Activated T-cell treated with anti-CD3 and anti-CD28 coated beads, Interleukin-2, amount 50 U/mL, for 48 hours (primary cell): Measurements from ENCODE around the gene TAC3.
"Not testable (repeated sequence)": the region's sequence is repeated elsewhere in the genome, so short reads cannot be mapped to it uniquely, and the experiment has no call there.

ENCODE experiments used
- DNase-seq, 2 experiments: peaks; one replicate each; pipeline ENCODE4 v3.0.0-alpha.2; 2020

TAC3 gene

GRCh38 chr12:56980941-56981530, 35.3 kb downstream of the TAC3 start:
- DNase-seq: no peak

DNA sequence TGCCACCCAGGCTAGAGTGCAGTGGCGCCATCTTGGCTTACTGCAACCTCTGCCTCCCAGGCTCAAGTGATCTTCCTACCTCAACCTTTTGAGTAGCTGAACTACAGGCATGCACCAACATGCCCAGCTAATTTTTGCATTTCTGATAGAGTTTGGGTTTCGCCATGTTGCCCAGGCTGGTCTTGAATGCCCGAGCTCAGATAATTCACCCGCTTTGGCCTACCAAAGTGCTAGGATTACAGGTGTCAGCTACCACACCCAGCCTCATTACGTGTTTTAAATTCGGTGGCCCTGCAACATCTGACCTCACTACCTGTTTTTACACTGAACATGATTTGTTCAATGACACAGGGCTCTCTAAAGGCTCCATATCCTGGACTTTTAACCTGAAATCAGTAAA, 36.1 kb downstream of the TAC3 start:
- no peak for DNase-seq

DNA sequence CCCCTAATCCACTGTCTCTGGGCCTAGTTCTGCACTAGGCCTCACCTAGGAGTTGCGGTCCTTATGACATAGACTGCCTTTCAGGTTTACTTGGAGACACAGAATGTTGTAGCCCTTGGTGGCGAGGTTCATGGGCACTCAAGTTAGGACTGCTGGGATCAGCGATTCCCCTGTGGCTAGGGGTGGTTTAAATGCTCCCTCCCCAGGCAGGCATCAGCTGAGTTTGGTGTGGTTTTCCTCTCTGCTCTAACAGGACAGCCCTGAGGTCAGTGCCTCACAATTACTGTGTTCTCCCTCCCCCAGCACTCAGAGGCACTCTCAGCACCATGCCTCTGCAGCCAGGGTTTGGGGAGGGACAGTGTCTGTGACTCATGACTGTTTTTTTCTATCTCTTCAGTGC, 36.7 kb downstream of the TAC3 start:
- DNase-seq: no peak

DNA sequence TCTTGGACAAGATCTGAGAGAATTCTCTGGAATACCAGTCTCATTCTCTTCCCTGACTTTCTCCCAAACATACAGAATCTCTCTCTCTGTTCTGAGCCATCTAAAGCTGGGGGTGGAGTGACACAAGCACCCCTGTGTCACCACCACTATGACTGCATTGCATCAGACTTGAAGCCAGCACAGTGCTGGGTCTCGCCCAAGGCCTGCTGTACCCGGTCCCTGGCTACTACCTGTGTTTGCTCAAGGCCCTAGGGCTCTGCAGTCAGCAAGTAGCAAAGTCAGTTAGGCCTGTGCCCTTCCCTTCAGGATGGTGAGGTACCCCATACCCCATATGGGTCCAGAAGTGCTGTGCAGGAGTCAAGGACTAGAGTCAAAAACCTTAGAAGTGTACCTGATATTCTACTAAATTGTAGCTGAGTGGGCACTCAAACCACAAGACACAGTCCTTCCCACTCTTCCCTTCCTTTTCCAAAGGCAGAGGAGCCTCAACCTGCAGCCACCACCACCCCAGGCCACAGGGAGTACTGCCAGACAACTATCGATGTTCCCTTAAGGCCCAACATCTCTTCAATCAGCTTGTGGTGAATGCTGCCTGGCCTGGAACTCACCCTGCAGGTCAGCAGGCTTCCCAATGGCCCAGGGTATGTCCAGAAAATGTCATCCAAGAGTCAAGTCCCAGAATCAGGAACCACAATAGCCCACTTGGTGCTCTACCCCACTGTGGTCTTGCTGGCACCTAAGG, 37.8 kb downstream of the TAC3 start:
- no peak for DNase-seq

DNA sequence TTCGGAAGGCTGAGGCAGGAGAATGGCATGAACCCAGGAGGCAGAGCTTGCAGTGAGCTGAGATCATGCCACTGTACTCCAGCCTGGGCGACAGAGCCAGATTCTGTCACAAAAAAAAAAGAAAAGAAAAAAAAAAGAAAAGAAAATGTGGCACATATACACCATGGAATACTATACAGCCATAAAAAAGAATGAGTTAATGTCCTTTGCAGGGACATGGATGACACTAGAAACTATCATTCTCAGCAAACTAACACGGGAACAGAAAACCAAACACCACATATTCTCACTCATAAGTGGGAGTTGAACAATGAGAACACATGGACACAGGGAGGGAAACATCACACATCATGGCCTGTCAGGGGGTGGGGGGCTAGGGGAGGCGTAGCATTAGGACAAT, 39.0 kb downstream of the TAC3 start:
- not testable (repeated sequence) for DNase-seq

DNA sequence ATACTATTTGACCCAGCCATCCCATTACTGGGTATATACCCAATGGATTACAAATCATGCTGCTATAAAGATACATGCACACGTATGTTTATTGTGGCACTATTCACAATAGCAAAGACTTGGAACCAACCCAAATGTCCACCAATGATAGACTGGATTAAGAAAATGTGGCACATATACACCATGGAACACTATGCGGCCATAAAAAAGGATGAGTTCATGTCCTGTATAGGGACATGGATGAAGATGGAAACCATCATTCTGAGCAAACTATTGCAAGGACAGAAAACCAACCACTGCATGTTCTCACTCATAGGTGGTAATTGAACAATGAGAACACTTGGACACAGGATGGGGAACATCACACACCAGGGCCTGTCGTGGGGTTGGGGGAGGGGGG, 42.1 kb downstream of the TAC3 start:
- not testable (repeated sequence) for DNase-seq

GRCh38 chr12:56968910-56969309, 47.4 kb downstream of the TAC3 start:
- DNase-seq: not testable (repeated sequence)

DNA sequence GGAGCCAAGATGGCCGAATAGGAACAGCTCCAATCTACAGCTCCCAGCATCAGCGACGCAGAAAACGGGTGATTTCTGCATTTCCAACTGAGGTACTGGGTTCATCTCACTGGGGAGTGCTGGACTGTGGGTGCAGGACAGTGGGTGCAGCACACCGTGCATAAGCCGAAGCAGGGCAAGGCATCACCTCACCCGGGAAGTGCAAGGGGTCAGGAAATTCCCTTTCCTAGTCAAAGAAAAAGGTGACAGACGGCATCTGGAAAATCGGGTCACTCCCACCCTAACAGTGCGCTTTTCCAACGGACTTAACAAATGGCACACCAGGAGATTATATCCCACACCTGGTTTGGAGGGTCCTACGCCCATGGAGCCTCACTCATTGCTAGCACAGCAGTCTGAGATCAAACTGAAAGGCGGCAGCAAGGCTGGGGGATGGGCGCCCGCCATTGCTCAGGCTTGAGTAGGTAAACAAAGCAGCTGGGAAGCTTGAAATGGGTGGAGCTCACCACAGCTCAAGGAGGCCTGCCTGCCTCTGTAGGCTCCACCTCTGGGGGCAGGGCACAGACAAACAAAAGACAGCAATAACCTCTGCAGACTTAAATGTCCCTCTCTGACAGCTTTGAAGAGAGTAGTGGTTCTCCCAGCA, 50.2 kb downstream of the TAC3 start:
- DNase-seq: not testable (repeated sequence)

GRCh38 chr12:56965124-56965523, 51.2 kb downstream of the TAC3 start:
- not testable (repeated sequence) for DNase-seq

- not testable (repeated sequence) for DNase-seq
Observed at GRCh38 chr12:56963557-56963956, 52.8 kb downstream of the TAC3 start.

GRCh38 chr12:56962247-56962646, 54.1 kb downstream of the TAC3 start:
- not testable (repeated sequence) for DNase-seq
